ENCODE measurements around the gene IRX4.

The IRX4 gene

DNA sequence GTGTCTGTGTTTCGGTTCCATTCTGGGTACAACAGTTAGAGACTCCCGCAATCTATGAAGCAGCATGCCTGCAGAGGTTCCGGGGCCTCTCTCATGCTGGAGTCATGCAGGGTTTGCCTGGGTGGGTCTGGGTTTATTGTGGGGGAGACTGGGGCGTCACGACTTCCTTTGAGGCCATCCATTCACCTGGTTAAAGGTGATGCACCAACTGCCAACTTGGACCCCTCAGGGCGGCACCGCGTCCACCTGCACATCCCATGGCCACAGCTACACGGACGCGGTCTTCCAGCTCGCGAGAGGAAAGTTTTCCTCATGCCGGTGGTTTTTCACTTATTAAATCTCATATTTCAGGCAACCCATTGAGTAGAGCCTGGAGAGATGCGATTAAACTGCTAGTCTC is 30.9 kb upstream of the IRX4 start:
- no peak for DNase-seq (ENCODE audit: low spot score)

DNA sequence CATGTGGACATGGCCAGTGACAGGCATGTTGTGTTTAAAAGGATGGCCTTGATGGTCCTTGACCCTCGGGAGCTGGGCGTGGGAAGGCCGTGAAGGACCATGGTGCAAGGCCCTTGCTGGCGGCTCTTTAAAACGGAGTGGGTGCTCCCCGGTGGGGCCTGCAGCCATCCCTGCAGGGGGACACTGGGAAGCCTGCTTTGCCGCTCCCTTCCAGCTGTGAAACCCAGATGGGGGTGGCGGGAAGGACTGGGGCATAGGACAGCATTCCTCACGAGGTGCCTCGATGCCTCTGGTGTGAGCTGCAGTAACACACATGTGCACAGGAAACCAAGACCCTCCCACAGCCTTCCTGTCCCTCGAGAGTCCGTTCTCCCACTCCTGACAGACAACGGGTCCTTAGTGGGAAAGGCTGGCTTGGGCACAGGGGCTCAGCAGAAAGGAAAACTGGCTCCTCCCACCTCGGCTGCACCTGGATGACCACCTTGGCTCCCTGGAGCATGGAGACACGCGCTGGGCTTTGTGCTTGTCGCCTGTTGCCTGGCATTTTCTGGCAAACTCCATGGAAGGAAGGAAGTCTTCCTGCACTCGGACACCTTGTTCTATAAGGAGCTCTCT is 30.3 kb upstream of the IRX4 start:
- no peak for DNase-seq (ENCODE audit: low spot score)

DNA sequence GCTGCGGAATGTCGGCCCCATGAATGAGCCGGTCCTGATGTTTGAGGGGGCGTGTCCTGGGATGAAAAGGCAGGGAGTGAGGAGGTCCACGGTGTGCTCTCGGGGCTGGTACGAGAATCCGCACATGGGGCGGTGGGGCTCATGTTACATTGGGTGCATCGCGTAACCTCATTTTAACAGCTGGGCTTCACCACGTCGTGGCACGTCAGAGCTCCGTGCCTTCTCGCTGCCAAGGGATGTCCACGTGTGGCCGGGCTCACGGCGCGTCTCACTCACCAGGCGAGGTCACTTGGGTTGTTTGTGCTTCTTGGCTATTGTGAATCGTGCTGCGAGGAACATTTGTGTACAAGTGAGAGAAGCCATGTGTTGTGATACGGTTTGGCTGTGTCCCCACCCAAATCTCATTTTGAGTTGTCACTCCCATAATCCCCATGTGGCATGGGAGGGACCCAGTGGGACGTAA is 29.1 kb upstream of the IRX4 start:
- no peak for DNase-seq (ENCODE audit: low spot score)

DNA sequence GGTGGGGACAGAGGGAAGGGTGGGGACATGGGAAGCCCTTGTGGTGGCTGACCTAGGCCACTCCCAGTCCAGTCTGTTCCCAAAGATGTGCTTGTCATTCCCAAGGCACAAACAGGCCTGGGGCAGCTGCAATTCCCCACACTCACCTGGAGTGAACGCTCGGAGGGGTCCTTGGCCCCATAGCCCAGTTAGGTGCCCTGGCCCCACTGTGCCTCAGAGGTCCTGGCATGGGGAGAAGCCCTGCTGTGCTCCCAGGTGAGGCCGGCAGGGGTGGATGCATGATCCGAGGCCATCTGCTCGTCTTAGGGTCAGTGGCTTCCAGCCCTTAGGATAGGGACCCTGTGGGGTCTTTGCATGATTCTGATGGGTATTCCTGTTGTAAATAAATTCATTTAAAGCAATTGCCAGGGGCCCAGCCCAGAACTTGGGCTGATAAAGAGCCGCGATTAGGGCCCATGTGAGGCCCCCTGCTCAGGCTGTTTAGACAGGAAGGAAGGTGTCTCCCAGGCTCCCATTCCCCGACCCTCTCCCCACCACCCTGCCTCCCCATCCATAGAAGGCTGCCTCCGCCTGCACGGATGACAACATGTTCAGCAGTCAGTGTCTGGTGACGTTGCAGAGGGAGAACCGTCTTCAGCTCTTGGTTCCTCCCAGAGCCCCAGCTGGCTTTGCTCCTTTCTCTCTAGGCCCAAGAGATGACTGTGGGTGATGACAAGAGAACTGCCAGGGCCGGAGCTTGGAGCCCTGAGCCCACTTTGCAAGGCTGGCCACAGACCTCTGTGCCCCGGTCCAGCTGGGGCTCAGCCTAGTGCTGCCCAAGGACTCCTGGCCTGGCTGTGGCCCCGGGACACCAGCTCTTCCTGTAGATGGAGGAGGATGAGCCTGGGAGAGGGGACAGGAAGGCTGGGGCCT is 28.4 kb upstream of the IRX4 start:
- DNase-seq (ENCODE audit: low spot score): no peak

DNA sequence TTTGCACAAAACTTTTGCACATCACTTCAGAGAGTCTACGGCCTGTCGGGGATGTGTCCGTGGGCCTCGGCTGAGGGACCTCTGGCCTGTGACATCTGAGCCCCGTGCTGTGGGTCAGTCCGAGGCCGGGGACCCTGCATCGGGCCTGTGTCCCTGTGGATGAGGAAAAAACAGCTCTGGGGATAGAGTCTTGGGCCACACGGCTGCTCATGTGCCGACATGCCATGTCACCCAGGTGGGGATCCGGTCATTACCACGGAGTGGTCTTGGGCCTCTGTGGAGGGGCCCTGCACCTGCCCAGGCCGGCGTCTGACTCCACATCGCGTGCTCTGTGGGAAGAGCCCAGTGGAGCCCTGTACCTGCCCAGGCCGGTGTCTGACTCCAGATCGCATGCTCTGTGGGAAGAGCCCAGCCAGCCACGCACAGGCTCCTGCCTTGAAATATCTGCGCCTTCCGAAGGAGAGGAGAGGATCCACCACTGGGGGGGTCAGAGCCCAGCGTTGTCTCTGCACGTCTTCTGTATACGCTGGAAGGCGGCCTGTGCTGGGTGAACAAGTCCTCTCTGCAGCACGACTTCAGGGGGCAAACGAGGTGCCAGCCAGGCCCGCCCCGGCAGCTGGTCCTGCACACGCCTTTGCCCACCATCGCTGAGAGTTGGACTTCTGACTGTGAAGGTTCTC is 27.5 kb upstream of the IRX4 start:
- no peak for DNase-seq (ENCODE audit: low spot score)

DNA sequence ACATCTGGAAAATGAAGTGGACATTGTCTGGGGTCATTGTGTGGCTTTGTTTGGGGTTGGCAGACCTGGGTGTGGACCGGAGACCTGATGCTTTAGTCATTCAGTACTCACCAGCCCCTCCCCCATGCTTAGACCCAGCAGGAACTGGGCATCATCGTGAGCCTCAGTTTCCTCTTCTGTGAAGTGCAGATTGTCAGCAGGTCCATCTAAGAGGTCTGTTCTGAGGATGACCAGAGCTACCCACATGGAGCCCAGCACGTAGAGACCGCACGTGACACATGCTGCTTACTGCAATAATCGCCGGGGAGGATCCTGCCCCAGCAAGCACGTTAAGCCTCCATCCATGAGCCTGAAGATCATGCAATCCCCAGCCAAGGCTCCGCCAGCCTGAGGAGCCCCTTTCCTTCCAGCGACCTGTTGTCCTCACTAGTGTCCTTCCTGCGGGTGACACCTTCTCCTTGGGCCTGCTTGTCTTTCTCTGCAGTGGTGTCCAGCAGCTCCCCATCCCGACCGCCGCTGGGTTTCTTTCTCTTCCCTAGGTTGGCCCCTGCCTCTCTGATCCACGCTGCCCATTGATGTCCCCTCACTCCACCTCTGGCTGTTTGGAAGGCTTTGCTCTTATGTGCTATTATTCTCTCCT is 26.7 kb upstream of the IRX4 start:
- no peak for DNase-seq (ENCODE audit: low spot score)

DNA sequence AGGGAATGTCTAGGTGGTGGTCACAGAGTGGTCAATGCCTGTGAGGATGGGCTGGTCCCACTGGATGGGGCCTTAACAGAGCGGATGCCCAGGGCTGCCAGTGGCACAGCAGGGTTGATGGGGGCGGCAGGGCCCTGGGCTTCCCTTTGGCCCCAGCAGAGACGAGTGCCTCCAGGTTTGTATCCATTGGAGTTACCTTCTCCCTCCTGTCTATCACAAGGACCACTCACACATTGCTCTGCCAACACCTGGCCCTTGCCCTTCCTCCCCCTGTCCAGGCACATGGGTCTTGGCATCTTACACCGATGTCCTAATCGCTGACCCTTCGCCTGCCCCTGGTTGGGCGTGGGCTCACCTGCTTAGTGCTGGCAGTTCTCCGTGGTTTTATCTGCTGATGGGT is 26.2 kb upstream of the IRX4 start:
- DNase-seq (ENCODE audit: low spot score): no peak

DNA sequence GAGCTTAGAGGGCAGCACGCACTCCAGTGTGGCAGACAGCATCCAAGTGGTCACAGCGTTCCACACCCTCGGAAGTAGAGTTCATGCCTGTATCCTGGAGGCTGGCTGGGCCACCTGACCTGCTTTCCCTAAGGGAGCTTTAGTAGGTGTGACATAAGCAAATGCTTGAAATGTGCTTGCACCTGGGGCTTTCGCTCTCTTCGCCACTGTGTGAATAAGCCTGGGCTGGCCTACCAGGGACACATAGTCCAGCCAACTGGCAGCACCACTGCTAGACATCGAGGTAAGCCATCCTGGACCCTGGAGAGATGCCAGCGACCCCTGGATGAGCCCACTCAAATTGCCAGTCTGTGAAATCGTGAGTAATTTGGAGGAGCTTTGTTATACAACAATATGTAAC is 24.9 kb upstream of the IRX4 start:
- no peak for DNase-seq (ENCODE audit: low spot score)

DNA sequence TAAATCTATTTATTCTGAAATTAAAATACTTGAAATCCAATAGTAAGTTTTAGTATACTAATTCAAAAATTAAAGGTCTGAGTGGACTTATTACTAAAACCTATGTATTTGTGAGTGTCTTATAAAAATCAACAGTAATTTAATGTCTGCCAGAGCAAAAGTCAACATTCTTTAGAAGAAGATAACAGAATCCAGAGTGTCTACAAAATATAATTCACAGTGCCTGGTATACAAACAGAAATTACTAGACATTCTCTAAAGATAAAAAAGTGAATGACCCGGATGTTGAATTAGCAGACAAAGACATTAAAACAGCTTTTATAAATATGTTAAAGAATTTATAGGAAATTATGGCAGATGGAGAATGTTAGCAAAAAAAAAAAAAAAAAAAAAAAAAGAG is 22.4 kb upstream of the IRX4 start:
- no peak for DNase-seq (ENCODE audit: low spot score)

DNA sequence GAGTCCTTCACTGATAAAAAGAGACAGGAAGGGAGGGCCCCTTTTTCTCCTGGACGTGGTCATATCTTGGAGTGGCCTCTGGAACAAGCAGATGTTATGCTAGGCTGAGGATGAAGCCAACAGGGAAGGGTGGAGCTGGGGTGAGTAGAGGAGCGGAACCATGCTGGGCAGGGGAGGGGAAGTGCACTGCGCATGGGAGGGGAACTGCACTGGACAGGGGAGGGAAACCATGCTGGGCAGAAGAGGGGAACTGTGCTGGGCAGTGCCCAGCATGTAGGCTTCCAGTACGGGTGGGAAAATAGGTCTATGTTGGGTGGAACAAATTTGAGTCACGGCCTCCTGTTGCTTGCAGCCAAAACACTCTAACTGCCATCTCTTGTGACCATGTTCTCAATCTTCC is 19.3 kb upstream of the IRX4 start:
- no peak for DNase-seq (ENCODE audit: low spot score)

DNA sequence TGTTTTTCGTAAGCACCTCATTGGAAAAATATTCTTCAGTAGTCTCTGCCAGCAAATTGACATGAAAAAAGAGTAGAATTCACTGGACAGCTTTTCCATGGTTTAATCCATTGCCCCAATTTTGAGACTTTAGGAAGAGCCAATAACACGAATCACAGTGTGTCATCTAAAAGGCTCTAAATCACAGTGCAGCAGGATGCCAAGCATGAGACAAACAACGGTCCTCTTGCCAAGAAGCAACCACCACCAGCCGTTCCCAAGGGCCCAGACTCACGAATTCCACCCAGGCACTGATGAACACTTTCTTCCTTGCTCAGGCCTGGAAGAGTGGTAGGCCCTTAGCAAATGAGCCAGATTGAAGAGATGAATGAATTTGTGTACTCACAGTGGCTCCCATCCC is 18.3 kb upstream of the IRX4 start:
- DNase-seq (ENCODE audit: low spot score): no peak

DNA sequence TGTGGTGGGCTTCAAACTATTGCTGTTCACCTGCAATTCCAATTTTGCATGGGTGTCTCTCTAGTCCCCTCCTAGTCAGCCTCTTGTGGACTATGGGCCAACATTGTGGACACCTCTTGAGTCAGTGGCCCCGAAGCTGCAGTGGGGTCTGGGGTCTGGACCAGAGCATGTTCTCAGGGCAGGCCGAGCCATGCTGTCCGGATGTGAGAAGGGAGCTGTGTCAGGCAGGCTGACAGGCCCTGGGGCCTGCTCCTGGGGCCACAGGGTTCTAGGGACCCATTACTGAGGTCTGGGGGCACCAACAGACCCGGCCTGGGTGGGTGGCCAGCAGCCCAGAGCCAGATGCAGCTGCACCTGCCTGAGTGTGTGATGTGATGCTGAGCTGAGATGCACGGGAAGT is 16.5 kb upstream of the IRX4 start:
- DNase-seq (ENCODE audit: low spot score): no peak

DNA sequence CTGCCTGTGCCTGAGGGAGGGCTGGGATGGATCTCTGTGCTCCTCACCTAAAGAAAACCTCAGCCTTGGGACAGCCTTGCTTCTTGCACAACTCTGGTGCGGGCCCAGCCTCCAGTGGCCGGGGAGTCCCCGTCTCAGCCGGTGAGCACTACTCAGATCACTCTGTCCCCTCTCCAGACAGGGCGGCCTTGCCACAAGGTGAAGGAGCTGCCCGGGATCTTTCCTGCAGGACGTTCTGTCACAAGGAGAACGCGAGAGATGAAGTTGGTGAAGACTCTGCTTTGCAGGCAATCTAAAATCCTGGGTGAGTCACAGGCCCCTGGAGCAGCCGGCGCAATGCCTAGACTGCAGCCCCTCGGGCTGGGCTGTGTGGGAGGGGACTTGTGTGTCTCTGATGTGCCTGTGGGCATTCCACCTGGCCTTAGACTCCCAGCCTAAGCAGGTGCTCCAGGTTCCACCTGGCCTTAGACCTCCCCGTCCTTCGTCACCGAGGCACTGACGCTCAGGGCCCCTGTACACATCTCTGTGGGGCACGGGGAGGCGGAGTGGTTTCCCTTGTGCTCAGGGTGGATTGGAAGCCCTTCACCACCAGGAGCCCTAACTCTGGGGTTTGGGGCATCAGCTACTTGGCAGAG is 15.2 kb upstream of the IRX4 start:
- DNase-seq (ENCODE audit: low spot score): no peak

DNA sequence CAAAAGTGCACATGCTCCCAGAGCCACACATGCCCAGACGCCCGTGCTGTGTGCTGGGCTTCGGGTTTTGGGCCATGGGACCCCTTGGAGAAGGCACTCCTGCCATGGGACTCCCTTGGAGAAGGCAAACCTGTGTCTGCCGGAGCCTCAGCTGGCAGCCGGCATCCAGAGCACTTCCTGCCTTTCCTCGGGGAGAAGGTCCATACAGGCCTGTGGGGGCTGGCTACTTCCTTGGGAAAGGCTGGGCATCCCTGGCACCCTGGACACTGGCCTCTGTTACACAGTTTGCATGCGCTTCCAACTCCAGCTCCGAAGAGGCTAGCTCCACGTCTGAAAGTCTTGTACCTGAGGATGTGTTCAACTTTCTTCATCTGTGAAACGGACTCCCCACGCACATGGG is 14.7 kb upstream of the IRX4 start:
- no peak for DNase-seq (ENCODE audit: low spot score)

DNA sequence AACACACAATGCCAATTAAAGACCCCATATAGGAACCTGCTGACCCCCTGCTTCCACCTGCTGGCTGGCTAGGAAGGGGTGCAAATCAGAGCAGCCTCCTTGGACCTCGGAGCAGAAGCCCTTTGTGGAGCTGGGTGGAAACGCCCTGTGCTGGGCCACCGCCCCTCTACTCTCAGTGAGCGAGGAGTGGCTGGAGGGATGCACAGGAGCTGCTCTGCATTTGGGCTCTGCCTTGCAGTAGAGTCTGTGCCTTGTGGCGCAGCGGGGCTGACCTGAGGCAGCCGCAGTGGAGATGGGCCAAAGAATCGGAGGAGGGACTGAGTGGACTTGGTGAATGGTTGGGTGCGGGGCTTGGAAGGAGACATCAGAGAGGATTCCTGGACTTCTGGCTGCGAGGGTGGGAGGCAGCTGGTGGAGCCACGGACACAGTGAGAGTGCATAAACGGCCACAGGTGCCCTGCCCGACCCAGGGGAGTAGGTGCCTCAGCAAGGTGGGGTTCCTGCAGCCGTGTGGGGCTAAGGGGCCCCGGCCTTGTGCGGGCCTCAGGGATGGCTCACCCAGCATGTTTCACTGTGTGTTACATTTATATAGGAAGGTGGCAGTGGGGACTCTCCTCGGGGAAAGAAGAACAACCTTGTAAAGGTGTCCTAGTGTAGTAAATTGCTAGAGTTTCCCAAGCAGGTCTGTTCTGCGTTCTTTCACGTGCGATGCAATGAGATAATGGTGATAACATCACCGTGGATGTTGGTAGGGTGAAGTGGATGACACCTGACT is 14.1 kb upstream of the IRX4 start:
- DNase-seq (ENCODE audit: low spot score): no peak

DNA sequence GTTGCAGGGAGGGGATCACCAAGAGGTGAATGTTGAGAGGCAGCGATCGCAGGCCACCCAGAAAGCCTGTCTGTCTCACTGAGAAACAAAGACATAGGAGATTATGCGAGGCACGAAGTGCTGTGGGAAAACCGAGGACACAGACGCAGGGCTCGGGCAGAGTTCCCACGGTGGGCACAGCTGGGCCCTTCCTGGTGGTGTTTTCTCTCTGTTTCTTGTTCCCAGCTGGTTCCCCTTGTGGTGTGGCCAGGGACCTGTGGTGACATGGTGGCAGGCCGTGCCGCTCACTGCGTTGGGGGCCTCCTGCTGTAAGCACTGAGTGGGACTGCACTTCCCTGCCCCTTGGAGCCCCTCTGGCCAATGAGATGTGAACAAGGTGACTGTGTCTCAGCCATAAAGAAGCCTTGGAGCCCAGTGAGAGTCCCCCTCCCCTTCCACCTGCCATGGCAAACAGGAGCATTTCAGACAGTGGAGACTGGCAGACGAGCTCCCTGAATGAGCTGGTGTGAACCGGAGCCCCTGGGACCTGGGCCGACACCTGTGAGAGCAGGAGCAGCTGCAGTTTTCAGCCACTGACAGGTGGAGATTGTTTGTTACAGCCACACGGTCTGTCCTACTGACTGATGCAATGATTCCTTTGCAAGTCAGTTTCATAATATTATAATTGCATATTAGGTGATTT is 13.2 kb upstream of the IRX4 start:
- no peak for DNase-seq (ENCODE audit: low spot score)

DNA sequence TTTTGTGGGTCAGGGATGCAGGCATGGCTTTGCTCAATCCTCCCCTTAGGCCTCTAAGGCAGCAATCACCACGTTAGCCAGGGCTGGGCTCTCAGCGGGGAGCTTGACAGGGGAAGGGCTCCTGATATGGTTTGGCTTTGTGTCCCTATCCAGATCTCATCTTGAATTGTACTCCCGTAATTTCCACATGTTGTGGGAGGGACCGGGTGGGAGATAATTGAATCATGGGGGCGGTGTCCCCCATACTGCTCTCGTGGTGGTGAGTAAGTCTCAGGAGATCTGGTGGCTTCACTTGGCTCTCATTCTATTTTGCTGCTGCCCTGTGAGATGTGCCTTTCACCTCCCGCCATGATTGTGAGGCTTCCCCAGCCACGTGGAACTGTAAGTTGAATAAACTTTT is 11.5 kb upstream of the IRX4 start:
- no peak for DNase-seq (ENCODE audit: low spot score)

DNA sequence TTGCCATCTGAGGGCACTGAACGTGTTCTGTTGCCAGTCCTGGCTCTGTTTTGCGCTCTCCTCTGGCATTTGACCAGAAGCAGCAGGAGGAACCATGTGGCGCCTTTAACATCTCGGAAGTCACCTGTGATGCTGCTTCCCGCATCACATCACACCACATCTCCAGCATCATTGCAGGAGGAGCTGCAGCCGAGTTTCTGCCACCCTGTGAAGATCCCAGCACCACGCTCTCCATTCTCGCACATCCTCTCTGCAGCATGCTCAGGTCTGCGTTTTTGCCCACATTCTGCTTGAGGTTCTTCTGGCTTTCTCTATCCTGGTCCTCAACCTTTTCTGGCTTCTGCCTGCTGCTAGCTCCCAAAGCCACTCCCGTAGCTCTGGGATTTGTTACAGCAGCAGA is 11.0 kb upstream of the IRX4 start:
- DNase-seq (ENCODE audit: low spot score): no peak

DNA sequence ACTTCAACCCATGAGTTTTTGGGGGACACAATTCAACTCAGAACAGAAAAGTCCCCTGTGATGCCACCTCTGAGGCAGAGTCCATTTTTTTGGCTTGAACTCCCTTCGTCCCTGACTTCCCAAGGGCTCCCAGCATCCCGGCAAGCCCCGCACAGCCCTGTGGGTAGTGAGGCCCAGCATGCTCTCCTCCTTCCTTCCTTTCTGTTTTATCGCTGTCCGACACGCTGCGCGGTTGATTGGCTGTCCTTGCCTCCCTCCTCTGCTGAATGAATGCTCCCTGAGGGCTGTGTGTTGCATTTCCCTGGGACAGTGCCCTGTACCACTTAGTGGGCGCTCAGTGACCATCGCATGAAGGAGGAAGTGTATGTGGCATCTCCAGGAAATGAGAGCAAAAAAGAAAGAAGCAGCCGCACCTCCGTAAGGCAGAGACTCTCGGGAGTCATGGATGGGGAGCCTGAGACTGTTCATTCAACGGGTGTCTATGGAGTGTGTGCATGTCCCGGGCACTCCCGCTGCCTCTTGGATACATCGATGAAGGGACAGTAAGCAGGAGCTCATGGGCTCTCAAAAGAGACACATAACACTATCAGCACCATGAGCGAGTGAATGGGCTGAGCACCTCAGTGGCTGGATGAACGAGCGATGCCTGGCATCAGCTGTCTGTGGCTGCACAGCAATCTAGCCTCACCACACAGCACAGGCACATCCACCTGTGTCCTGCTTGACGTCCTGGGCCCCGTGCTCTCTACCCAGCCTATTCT is 10.1 kb upstream of the IRX4 start:
- DNase-seq (ENCODE audit: low spot score): no peak

DNA sequence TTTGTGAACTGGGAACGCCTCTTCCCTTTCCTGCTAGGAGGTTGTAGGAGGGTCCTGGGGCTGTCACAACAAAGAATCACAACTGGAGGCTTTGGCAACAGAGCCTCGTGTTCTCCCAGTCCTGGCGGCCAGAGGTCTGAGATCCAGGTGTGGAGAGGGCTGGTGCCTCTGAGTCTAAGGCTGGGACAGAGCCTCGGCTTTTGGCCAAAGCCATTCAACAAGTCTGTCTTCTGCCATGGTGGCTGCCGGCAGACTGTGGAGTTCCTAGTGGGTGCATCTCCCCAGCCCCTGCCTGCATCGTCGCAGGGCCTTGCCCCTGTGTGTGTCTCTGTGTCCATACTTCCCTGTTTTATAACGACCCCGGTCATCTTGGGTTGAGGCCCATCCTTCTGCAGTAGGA is 9.5 kb upstream of the IRX4 start:
- no peak for DNase-seq (ENCODE audit: low spot score)
